Measurements from ENCODE around the gene RPS6KL1.

The RPS6KL1 gene

DNA sequence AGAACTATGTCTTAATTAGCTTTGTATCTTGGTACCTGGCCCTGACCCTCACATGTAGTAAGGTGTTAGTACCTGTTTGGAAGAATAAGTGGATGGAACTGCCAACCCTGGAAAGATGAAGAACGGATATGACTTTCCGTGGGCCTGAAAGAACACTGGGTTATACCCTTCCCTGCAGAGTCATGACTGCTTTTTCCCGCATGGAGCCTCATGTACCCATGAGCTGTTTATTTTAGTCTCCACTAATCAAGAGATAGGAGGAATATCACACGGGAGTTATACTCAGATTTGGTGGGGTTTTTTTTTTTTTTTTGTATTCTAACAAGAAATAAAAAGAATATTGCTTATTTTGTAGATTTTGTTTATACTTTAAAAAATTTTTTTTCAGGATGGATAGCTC is 25.4 kb downstream of the RPS6KL1 start:
- H3K4me3 ChIP-seq (ENCODE audit: low read depth, low read length): no peak overlapping the region
- DNase-seq (ENCODE audit: low read depth): no peak
- in situ Hi-C loops (cut with HindIII; ENCODE audit: low sequenced_read_pairs): no loop called here
- TF ChIP-seq, protein P1, sequence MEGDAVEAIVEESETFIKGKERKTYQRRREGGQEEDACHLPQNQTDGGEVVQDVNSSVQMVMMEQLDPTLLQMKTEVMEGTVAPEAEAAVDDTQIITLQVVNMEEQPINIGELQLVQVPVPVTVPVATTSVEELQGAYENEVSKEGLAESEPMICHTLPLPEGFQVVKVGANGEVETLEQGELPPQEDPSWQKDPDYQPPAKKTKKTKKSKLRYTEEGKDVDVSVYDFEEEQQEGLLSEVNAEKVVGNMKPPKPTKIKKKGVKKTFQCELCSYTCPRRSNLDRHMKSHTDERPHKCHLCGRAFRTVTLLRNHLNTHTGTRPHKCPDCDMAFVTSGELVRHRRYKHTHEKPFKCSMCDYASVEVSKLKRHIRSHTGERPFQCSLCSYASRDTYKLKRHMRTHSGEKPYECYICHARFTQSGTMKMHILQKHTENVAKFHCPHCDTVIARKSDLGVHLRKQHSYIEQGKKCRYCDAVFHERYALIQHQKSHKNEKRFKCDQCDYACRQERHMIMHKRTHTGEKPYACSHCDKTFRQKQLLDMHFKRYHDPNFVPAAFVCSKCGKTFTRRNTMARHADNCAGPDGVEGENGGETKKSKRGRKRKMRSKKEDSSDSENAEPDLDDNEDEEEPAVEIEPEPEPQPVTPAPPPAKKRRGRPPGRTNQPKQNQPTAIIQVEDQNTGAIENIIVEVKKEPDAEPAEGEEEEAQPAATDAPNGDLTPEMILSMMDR (IDR thresholded peaks at IDR 0.05; ENCODE audit: low read depth, low read length, missing control alignments): no peak

DNA sequence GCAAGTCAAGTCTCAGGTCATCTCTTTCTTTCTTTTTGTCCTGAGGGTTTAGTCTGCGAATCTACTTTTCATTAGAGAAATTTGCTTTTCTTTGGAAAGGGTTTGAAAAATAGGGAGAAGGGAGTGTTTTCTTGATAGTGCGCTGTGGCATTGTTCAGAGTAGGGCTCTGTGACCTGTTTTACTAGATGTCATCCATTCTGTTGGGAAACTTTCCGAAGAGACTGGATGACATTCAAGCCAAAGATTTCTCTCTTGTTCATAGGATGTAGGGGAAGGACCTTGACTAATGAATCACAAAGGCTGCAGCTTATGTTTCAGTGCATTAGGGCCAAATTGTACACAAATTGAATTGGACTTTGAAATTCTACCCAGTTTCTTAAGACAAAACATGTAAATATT is 26.7 kb downstream of the RPS6KL1 start:
- no peak for DNase-seq (ENCODE audit: low read depth)
- no peak overlapping the region for H3K4me3 ChIP-seq (ENCODE audit: low read depth, low read length)
- in situ Hi-C loops (cut with HindIII; ENCODE audit: low sequenced_read_pairs): no loop called here
- TF ChIP-seq, protein P1 (IDR thresholded peaks at IDR 0.05; ENCODE audit: low read depth, low read length, missing control alignments): no peak

DNA sequence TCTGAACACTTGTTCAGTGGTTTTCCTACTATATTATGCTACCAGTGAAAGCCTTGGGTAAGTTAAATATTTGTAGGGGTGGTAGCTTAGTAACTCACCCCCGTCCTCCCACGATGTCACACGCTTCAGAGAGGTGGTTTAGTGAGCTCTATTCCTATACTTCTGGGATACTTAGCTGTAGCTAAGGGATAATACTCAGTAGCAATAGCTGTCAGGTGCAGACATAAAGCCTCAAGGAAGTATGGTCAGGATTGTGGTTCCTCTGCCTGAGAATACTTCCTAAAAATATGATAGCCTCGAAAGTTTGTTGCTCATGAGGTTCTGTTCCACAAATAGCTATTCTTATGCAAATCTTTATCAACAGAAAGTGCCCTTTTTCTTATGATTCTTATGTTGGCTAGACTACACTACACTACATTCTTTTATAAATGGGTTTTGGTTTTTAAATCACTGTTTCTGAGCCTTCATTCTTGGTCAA is 29.4 kb downstream of the RPS6KL1 start:
- in situ Hi-C loops (cut with HindIII; ENCODE audit: low sequenced_read_pairs): no loop called here
- DNase-seq (ENCODE audit: low read depth): no peak
- TF ChIP-seq, protein P1 (IDR thresholded peaks at IDR 0.05; ENCODE audit: low read depth, low read length, missing control alignments): no peak
- no peak overlapping the region for H3K4me3 ChIP-seq (ENCODE audit: low read depth, low read length)

DNA sequence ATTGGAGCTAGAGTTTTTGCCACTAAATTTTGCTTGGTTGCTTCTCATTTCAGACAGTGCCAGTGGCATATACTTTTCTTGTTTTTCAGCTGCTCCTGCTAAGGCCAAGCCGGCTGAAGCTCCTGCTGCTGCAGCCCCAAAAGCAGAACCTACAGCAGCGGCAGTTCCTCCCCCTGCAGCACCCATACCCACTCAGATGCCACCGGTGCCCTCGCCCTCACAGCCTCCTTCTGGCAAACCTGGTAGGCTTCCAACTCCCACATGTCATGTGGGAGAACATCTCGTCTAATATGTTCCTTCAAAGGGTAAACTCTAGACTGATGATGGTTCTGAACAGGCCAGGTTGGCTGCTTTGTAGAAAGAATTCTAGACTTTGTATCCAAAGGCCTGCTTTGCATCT is 30.3 kb downstream of the RPS6KL1 start:
- no peak for DNase-seq (ENCODE audit: low read depth)
- in situ Hi-C loops (cut with HindIII; ENCODE audit: low sequenced_read_pairs): no loop called here
- TF ChIP-seq, protein P1 (IDR thresholded peaks at IDR 0.05; ENCODE audit: low read depth, low read length, missing control alignments): no peak
- H3K4me3 ChIP-seq (ENCODE audit: low read depth, low read length): no peak overlapping the region

DNA sequence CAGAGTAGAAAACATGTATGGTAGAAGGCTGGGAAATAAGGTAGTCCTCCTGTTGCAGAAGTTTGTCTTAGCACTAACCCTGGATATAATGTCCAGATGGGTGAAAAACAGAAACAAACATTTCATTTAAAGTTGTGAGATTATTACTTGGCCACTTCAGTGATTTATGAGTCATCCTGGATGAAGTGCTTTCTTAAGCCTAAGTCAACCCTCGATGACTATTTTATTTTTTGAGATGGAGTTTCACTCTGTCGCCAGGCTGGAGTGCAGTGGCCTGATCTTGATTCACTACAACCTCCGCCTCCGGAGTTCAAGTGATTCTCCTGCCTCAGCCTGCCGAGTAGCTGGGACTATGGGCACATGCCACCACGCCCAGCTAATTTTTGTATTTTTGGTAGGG is 31.2 kb downstream of the RPS6KL1 start:
- no peak for DNase-seq (ENCODE audit: low read depth)
- in situ Hi-C loops (cut with HindIII; ENCODE audit: low sequenced_read_pairs): no loop called here
- TF ChIP-seq, protein P1 (IDR thresholded peaks at IDR 0.05; ENCODE audit: low read depth, low read length, missing control alignments): no peak
- no peak overlapping the region for H3K4me3 ChIP-seq (ENCODE audit: low read depth, low read length)

DNA sequence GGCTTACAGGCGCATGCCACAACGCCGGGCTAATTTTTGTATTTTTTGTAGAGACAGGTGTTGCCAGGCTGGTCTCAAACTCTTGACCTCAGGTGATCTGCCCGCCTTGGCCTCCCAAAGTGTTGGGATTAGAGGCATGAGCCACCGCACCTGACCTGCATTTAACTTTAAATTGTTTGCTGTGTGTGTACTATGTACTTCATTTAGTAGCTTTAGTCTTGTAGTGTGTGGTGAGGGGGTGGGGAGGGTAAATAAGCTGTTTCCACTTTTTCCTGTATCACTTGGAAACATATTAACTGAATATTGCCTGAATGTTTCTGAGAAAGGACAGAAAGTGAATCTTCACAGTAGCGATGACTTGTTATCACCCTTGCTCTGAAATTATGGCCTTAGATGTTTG is 32.8 kb downstream of the RPS6KL1 start:
- in situ Hi-C loops (cut with HindIII; ENCODE audit: low sequenced_read_pairs): no loop called here
- TF ChIP-seq, protein P1 (IDR thresholded peaks at IDR 0.05; ENCODE audit: low read depth, low read length, missing control alignments): no peak
- no peak for DNase-seq (ENCODE audit: low read depth)
- no peak overlapping the region for H3K4me3 ChIP-seq (ENCODE audit: low read depth, low read length)

All from astrocyte of the cerebellum (primary cell).